ENCODE results near the gene TGM6.

- TF ChIP-seq SMC3 (conservative IDR thresholded peaks at IDR 0.05; ENCODE audit: poor library complexity), result no peak
- TF ChIP-seq RAD21 (conservative IDR thresholded peaks at IDR 0.05), result no peak
- TF ChIP-seq POLR2AphosphoS5 (IDR thresholded peaks at IDR 0.05), result no peak
- TF ChIP-seq CTCF (IDR thresholded peaks at IDR 0.05; ENCODE audit: poor library complexity, severe bottlenecking), result no peak
- no peak for TF ChIP-seq EP300 (conservative IDR thresholded peaks at IDR 0.05; ENCODE audit: poor library complexity, severe bottlenecking)
- no peak for TF ChIP-seq EZH2 (IDR thresholded peaks at IDR 0.05; ENCODE audit: borderline replicate concordance, insufficient read depth, low read length, poor library complexity, severe bottlenecking)
- no peak for TF ChIP-seq REST (IDR thresholded peaks at IDR 0.05; ENCODE audit: borderline replicate concordance)
These were observed 19.6 kb downstream of the TGM6 start for GRCh38 chr20:2400290-2400689.
